Ovary (tissue), 9 donors: ENCODE measurements around the gene EFCAB6. TPM values are rescaled to one million over a fixed set of nuclear protein-coding genes. Genes with fewer than 3 reads are reported as not detected.

Experiments used
- DNase-seq, 5 donors: peaks; one replicate each; pipeline ENCODE4 v3.0.0-alpha.2; 2019 to 2020
- H3K27ac ChIP-seq, 2 donors: fragments of 200-600 bp; one replicate each; pipeline versions ENCODE4 v1.5.1 to v1.8.0; 2019 to 2022
- H3K27me3 ChIP-seq: fragments of 200-600 bp; one replicate; pipeline ENCODE4 v1.8.0; 2022
- H3K36me3 ChIP-seq: fragments of 200-600 bp; sonication (generic); one replicate; pipeline ENCODE4 v1.5.1; 2019
- H3K4me1 ChIP-seq: one replicate; pipeline ENCODE4 v1.8.1; 2013; ENCODE audit warnings: mild to moderate bottlenecking, moderate library complexity; ENCODE audit not compliant: insufficient read depth
- H3K4me3 ChIP-seq: fragments of 200-600 bp; sonication (generic); one replicate; pipeline ENCODE4 v1.5.1; 2017
- H3K9me3 ChIP-seq, 2 donors: fragments of 200-600 bp in 1 of 2; sonication (generic) in 1 of 2; one replicate each; pipeline versions ENCODE4 v1.5.1 to v1.8.1; 2013 to 2019; ENCODE audit warnings: mild to moderate bottlenecking in 1 of 2, moderate library complexity in 1 of 2
- EP300 ChIP-seq: sonication (generic); formaldehyde crosslinking; IDR thresholded peaks from one replicate; pipeline ENCODE4 v1.6.1; 2017; ENCODE audit warnings: antibody characterized with exemption
- POLR2A ChIP-seq: fragments of 450-650 bp; IDR thresholded peaks from one replicate; pipeline ENCODE4 v1.6.1; 2017; ENCODE audit warnings: antibody characterized with exemption, mild to moderate bottlenecking, moderate library complexity
- WGBS, 3 donors: extraction: QIAGEN DNeasy Blood & Tissue Kit in 1 of 3; methylation state at CpG; one replicate each; pipeline versions ENCODE4 v1.1.5 to v1.1.7; 2013 to 2017; 5-methylcytosine and 5-hydroxymethylcytosine counted together
- intact Hi-C, 4 donors: fragments of 100-400 bp; cut with DNase I; formaldehyde crosslinking; loops; one replicate each; pipeline versions ENCODE4 v1.11.0 to v1.15.1; 2022 to 2023
- polyA plus RNA-seq, 2 donors: library from polyadenylated mRNA; stranded (reverse); fragments of 200-250 nt in 1 of 2; fragments of 350-450 nt in 1 of 2; fragmentation: Illumina TruSeq in 1 of 2; extraction: RNeasy Lipid Tissue Mini Kit (QIAGEN cat#74804) in 1 of 2; gene quantifications; one replicate each; pipeline ENCODE4 v1.2.3, GENCODE V29; 2013 to 2014
- total RNA-seq, 7 donors: library from RNA; depleted of rRNA in 2 of 7; stranded (reverse); fragments of >200 nt in 2 of 7; fragmentation: NEBNext Ultra II Directional in 3 of 7; extraction: Animal tissue kit (Norgen Biotek cat#: 25700) in 3 of 7; gene quantifications; one replicate each; pipeline versions ENCODE4 v1.1.0 to v1.2.4, GENCODE V29; 2016 to 2023
- TF ChIP-seq, protein P1 (sequence below), 3 donors: fragments of 450-650 bp in 2 of 3; fragments of 200-600 bp in 1 of 3; IDR thresholded peaks; one replicate each; pipeline versions ENCODE4 v1.5.1 to v1.8.0; 2016 to 2022; ENCODE audit warnings: antibody characterized with exemption in 3 of 3, mild to moderate bottlenecking in 1 of 3
- donor health status: DM: no; HTN: no; CAD: no; lungs with moderate emphysema.
- donor health status: DM: no; HTN: no; CAD: no.
- donor health status: Bipolar disorder and iron deficiency.
- donor health status: DM: yes; HTN: yes; CAD: no.
- donor health status: DM: no; HTN: no; CAD: no.
- donor health status: DM: yes; HTN: yes; CAD: no.

Gene EFCAB6
- total and polyA plus RNA-seq, 9 donors, result 1.00 to 17.5 (median 6.7) TPM

GRCh38 chr22:43855431-43855830 lies 43.3 kb upstream of the EFCAB6 start:
- Histone ChIP-seq H3K4me3 (no peak overlapping the region), H3K27ac (no peak overlapping the region), H3K27me3 (no peaks in the 10 kb centered on the region), H3K4me1 (no peaks in the 10 kb centered on the region), H3K36me3 (no peaks in the 10 kb centered on the region), H3K9me3 (no peaks in the 10 kb centered on the region)
- DNase-seq, result peak in 1 of 5 donors; percentile 18
- 73 to 99% (median 96%) methylated on average over 4 of the region's 4 CpGs for WGBS, 3 donors
- TF ChIP-seq, protein P1, sequence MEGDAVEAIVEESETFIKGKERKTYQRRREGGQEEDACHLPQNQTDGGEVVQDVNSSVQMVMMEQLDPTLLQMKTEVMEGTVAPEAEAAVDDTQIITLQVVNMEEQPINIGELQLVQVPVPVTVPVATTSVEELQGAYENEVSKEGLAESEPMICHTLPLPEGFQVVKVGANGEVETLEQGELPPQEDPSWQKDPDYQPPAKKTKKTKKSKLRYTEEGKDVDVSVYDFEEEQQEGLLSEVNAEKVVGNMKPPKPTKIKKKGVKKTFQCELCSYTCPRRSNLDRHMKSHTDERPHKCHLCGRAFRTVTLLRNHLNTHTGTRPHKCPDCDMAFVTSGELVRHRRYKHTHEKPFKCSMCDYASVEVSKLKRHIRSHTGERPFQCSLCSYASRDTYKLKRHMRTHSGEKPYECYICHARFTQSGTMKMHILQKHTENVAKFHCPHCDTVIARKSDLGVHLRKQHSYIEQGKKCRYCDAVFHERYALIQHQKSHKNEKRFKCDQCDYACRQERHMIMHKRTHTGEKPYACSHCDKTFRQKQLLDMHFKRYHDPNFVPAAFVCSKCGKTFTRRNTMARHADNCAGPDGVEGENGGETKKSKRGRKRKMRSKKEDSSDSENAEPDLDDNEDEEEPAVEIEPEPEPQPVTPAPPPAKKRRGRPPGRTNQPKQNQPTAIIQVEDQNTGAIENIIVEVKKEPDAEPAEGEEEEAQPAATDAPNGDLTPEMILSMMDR (IDR thresholded peaks at IDR 0.05), result no peak
- TF ChIP-seq POLR2A, result no peak
- TF ChIP-seq EP300, result no peak
- intact Hi-C loops, result no loop called here

DNA sequence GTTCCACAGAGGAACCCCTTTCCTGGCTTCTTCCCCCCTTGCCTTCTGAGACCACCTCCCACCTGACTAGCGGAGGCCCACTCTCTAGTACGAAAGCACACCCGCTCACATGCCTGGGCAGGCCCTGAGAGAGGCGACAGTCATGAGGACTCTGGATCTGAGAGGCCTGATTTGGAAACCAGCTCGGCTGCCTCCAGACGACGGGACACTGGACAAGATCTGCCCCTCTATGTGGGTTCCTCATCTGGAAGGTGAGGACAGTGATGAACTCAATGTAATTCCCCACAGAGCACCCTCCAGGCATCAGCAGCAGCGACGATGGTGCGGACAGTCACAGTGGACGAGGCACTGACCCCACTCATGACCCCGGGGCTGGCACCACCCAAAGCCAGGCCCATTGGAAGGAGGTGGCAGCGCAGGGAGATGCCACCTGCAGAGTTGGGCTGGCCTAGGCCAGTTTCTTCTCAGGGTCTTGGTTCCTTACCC lies 42.7 kb upstream of the EFCAB6 start:
- H3K4me1 ChIP-seq, result no peaks in the 10 kb centered on the region
- H3K4me3 ChIP-seq, result no peak overlapping the region
- DNase-seq, result peak in 1 of 5 donors; percentile 21
- 94 to 96% (median 95%) methylated on average over 12 to 13 of the region's 13 CpGs for WGBS, 3 donors
- H3K27me3 ChIP-seq, result no peaks in the 10 kb centered on the region
- no peaks in the 10 kb centered on the region for H3K9me3 ChIP-seq
- H3K27ac ChIP-seq, result no peak overlapping the region
- no peaks in the 10 kb centered on the region for H3K36me3 ChIP-seq
- TF ChIP-seq, protein P1 (IDR thresholded peaks at IDR 0.05), result no peak
- TF ChIP-seq POLR2A (no peak), EP300 (no peak)
- intact Hi-C loops, result no loop called here

- Histone ChIP-seq H3K9me3 (no peaks in the 10 kb centered on the region), H3K27ac (no peak overlapping the region), H3K4me3 (no peak overlapping the region), H3K27me3 (no peaks in the 10 kb centered on the region), H3K4me1 (no peaks in the 10 kb centered on the region), H3K36me3 (no peaks in the 10 kb centered on the region)
- intact Hi-C loops, result no loop called here
- TF ChIP-seq, protein P1 (IDR thresholded peaks at IDR 0.05), result no peak
- TF ChIP-seq POLR2A, result no peak
- TF ChIP-seq EP300, result no peak
- DNase-seq, result peak in 1 of 5 donors; percentile 13
- 80 to 94% (median 90%) methylated on average over 14 of the region's 14 CpGs for WGBS, 3 donors
These were observed 42.1 kb upstream of the EFCAB6 start for GRCh38 chr22:43854121-43854785.

- Histone ChIP-seq H3K9me3 (no peaks in the 10 kb centered on the region), H3K4me1 (no peaks in the 10 kb centered on the region), H3K27ac (no peak overlapping the region), H3K36me3 (no peaks in the 10 kb centered on the region), H3K4me3 (no peak overlapping the region), H3K27me3 (no peaks in the 10 kb centered on the region)
- intact Hi-C loops, result no loop called here
- TF ChIP-seq EP300 (no peak), POLR2A (no peak)
- TF ChIP-seq, protein P1 (IDR thresholded peaks at IDR 0.05), result no peak
- WGBS, 3 donors, result 79 to 83% (median 83%) methylated on average over 10 of the region's 10 CpGs
- DNase-seq, result peak in 1 of 5 donors; percentile 31
These were observed 41.3 kb upstream of the EFCAB6 start for GRCh38 chr22:43853328-43853931.
